H1 (cell line): Measurements from ENCODE around the gene RPL23. TPM values are rescaled to one million over a fixed set of nuclear protein-coding genes. Genes with fewer than 3 reads are reported as not detected.

Source experiments
- CBX5 ChIP-seq: fragments of 300-800, 300-1000 bp; sonication (generic); IDR thresholded peaks from 2 replicates; pipeline ENCODE4 v1.7.1; 2016; ENCODE audit warnings: antibody characterized with exemption, low read length, low read depth
- CHD1 ChIP-seq: IDR thresholded peaks from 2 replicates; pipeline ENCODE4 v1.6.1; 2012; ENCODE audit warnings: low read depth, low read length, improper control_type of control experiment
- KDM4A ChIP-seq: IDR thresholded peaks from one replicate; pipeline ENCODE4 v1.7.1; 2012; ENCODE audit warnings: low read depth, mild to moderate bottlenecking, moderate library complexity, low read length, inconsistent platforms; ENCODE audit not compliant: severe bottlenecking
- RAD21 ChIP-seq, 2 experiments: IDR thresholded peaks in 1 of 2; conservative IDR thresholded peaks in 1 of 2; 2 replicates each; pipeline ENCODE4 v1.6.1; 2011; ENCODE audit warnings: low read depth in 2 of 2, low read length in 2 of 2, improper control_type of control experiment in 1 of 2, inconsistent platforms in 1 of 2, mild to moderate bottlenecking in 1 of 2, moderate library complexity in 1 of 2
- polyA plus RNA-seq, 7 experiments: library from polyadenylated mRNA; depleted of rRNA in 3 of 7; stranded (reverse) in 5 of 7; unstranded in 2 of 7; fragments of >200 nt in 5 of 7; fragments of 200-250 nt in 2 of 7; gene quantifications; 1 replicate in 5 of 7; 2 replicates in 1 of 7; 4 replicates in 1 of 7; pipeline versions ENCODE4 v1.2.1 to v1.2.3, GENCODE V29; 2011 to 2013; ENCODE audit warnings: missing spikeins in 2 of 7, mixed read lengths in 2 of 7
- total RNA-seq: library from RNA; stranded (reverse); fragmentation: NEBNext Ultra II Directional; extraction: Animal tissue kit (Norgen Biotek cat#: 25700); gene quantifications from 2 replicates; pipeline ENCODE4 v1.2.1, GENCODE V29; 2021
- TF ChIP-seq, protein P1 (sequence below): IDR thresholded peaks from 2 replicates; pipeline ENCODE4 v1.6.1; 2012; ENCODE audit warnings: inconsistent platforms
- TF ChIP-seq, protein P2 (sequence below): fragments of 300-600 bp; sonication (generic); IDR thresholded peaks from 2 replicates; pipeline ENCODE4 v1.7.1; 2012; ENCODE audit warnings: low read length, moderate library complexity, mild to moderate bottlenecking, inconsistent platforms; ENCODE audit not compliant: insufficient replicate concordance
- TF ChIP-seq, protein P3 (sequence below): IDR thresholded peaks from 2 replicates; pipeline ENCODE4 v1.6.1; 2011; ENCODE audit warnings: low read length, improper control_type of control experiment
- TF ChIP-seq, protein P4 (sequence below): IDR thresholded peaks from 2 replicates; pipeline ENCODE4 v1.6.1; 2012; ENCODE audit warnings: inconsistent platforms

RPL23 gene
- total and polyA plus RNA-seq, 2 of the 8 experiments (the other 6 are each of a cell fraction or from before 2014, with no cell fraction given) = 2,148 to 2,502 TPM

DNA sequence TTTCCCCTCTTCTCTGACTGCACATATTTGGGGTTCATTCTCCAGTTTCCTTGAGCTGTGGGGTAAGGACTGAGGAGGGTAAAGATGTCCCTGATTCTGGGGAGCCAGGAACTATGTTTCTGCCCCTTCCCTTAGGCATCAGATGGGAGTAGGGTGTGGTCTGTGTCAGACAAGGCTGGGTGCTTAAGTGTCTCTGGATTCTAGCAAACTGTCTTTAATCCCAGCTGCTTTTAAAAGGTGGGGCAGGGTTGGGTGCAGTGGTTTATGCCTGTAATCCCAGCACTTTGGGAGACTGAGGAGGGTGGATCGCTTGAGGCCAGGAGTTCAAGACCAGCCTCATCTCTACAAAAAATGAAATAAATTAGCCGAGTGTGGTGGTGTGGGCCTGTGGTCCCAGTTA is 29.3 kb upstream of the RPL23 start (continued):
- TF ChIP-seq, protein P1, sequence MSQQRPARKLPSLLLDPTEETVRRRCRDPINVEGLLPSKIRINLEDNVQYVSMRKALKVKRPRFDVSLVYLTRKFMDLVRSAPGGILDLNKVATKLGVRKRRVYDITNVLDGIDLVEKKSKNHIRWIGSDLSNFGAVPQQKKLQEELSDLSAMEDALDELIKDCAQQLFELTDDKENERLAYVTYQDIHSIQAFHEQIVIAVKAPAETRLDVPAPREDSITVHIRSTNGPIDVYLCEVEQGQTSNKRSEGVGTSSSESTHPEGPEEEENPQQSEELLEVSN = no peak
- TF ChIP-seq, protein P2, sequence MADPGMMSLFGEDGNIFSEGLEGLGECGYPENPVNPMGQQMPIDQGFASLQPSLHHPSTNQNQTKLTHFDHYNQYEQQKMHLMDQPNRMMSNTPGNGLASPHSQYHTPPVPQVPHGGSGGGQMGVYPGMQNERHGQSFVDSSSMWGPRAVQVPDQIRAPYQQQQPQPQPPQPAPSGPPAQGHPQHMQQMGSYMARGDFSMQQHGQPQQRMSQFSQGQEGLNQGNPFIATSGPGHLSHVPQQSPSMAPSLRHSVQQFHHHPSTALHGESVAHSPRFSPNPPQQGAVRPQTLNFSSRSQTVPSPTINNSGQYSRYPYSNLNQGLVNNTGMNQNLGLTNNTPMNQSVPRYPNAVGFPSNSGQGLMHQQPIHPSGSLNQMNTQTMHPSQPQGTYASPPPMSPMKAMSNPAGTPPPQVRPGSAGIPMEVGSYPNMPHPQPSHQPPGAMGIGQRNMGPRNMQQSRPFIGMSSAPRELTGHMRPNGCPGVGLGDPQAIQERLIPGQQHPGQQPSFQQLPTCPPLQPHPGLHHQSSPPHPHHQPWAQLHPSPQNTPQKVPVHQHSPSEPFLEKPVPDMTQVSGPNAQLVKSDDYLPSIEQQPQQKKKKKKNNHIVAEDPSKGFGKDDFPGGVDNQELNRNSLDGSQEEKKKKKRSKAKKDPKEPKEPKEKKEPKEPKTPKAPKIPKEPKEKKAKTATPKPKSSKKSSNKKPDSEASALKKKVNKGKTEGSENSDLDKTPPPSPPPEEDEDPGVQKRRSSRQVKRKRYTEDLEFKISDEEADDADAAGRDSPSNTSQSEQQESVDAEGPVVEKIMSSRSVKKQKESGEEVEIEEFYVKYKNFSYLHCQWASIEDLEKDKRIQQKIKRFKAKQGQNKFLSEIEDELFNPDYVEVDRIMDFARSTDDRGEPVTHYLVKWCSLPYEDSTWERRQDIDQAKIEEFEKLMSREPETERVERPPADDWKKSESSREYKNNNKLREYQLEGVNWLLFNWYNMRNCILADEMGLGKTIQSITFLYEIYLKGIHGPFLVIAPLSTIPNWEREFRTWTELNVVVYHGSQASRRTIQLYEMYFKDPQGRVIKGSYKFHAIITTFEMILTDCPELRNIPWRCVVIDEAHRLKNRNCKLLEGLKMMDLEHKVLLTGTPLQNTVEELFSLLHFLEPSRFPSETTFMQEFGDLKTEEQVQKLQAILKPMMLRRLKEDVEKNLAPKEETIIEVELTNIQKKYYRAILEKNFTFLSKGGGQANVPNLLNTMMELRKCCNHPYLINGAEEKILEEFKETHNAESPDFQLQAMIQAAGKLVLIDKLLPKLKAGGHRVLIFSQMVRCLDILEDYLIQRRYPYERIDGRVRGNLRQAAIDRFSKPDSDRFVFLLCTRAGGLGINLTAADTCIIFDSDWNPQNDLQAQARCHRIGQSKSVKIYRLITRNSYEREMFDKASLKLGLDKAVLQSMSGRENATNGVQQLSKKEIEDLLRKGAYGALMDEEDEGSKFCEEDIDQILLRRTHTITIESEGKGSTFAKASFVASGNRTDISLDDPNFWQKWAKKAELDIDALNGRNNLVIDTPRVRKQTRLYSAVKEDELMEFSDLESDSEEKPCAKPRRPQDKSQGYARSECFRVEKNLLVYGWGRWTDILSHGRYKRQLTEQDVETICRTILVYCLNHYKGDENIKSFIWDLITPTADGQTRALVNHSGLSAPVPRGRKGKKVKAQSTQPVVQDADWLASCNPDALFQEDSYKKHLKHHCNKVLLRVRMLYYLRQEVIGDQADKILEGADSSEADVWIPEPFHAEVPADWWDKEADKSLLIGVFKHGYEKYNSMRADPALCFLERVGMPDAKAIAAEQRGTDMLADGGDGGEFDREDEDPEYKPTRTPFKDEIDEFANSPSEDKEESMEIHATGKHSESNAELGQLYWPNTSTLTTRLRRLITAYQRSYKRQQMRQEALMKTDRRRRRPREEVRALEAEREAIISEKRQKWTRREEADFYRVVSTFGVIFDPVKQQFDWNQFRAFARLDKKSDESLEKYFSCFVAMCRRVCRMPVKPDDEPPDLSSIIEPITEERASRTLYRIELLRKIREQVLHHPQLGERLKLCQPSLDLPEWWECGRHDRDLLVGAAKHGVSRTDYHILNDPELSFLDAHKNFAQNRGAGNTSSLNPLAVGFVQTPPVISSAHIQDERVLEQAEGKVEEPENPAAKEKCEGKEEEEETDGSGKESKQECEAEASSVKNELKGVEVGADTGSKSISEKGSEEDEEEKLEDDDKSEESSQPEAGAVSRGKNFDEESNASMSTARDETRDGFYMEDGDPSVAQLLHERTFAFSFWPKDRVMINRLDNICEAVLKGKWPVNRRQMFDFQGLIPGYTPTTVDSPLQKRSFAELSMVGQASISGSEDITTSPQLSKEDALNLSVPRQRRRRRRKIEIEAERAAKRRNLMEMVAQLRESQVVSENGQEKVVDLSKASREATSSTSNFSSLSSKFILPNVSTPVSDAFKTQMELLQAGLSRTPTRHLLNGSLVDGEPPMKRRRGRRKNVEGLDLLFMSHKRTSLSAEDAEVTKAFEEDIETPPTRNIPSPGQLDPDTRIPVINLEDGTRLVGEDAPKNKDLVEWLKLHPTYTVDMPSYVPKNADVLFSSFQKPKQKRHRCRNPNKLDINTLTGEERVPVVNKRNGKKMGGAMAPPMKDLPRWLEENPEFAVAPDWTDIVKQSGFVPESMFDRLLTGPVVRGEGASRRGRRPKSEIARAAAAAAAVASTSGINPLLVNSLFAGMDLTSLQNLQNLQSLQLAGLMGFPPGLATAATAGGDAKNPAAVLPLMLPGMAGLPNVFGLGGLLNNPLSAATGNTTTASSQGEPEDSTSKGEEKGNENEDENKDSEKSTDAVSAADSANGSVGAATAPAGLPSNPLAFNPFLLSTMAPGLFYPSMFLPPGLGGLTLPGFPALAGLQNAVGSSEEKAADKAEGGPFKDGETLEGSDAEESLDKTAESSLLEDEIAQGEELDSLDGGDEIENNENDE = no peak
- no peak for TF ChIP-seq CHD1
- TF ChIP-seq CBX5 = no peak
- TF ChIP-seq RAD21 (IDR thresholded peaks at IDR 0.05 in 1 of 2, conservative IDR thresholded peaks at IDR 0.05 in 1 of 2; ENCODE audit: low read depth in 2 of 2, low read length in 2 of 2) = no peak
- TF ChIP-seq, protein P3, sequence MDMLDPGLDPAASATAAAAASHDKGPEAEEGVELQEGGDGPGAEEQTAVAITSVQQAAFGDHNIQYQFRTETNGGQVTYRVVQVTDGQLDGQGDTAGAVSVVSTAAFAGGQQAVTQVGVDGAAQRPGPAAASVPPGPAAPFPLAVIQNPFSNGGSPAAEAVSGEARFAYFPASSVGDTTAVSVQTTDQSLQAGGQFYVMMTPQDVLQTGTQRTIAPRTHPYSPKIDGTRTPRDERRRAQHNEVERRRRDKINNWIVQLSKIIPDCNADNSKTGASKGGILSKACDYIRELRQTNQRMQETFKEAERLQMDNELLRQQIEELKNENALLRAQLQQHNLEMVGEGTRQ = no peak
- TF ChIP-seq, protein P4, sequence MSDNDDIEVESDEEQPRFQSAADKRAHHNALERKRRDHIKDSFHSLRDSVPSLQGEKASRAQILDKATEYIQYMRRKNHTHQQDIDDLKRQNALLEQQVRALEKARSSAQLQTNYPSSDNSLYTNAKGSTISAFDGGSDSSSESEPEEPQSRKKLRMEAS = no peak
- no peak for TF ChIP-seq KDM4A
- TF ChIP-seq, all 59 proteins: peak for 0
